Upper lobe of left lung (tissue), 6 donors: ENCODE results near the gene ADGRV1. TPM values are rescaled to one million over a fixed set of nuclear protein-coding genes. Genes with fewer than 3 reads are reported as not detected.

Source experiments
- ATAC-seq, 2 donors: fragments of 200-7000 bp; cut with Tn5 transposase; one replicate each; pipeline ENCODE4 v1.9.1; 2022; ENCODE audit warnings: mild to moderate bottlenecking in 2 of 2, moderate library complexity in 2 of 2; ENCODE audit not compliant: low FRiP score in 2 of 2
- DNase-seq, 2 donors: peaks; one replicate each; pipeline ENCODE4 v3.0.0-alpha.2; 2019 to 2020
- H3K27ac ChIP-seq, 4 donors: fragments of 200-600 bp; sonication (generic); one replicate each; pipeline ENCODE4 v1.5.1; 2016 to 2019
- H3K27me3 ChIP-seq, 4 donors: fragments of 200-600 bp; sonication (generic); one replicate each; pipeline ENCODE4 v1.5.1; 2017 to 2019
- H3K36me3 ChIP-seq, 4 donors: fragments of 200-600 bp; sonication (generic); one replicate each; pipeline ENCODE4 v1.5.1; 2016 to 2019
- H3K4me1 ChIP-seq, 4 donors: fragments of 200-600 bp; sonication (generic); one replicate each; pipeline ENCODE4 v1.5.1; 2018 to 2019
- H3K4me3 ChIP-seq, 4 donors: fragments of 200-600 bp; sonication (generic); one replicate each; pipeline ENCODE4 v1.5.1; 2017 to 2019; ENCODE audit warnings: mild to moderate bottlenecking in 2 of 4, moderate library complexity in 1 of 4
- H3K9me3 ChIP-seq, 4 donors: fragments of 200-600 bp; sonication (generic); one replicate each; pipeline ENCODE4 v1.5.1; 2018 to 2019
- CTCF ChIP-seq, 6 experiments: fragments of 450-650 bp in 4 of 6; fragments of 200-600 bp in 2 of 6; sonication (generic) in 2 of 6; IDR thresholded peaks; one replicate each; pipeline ENCODE4 v1.5.1; 2016 to 2019; ENCODE audit warnings: antibody characterized with exemption in 6 of 6
- EP300 ChIP-seq, 4 donors: sonication (generic); formaldehyde crosslinking; IDR thresholded peaks; one replicate each; pipeline ENCODE4 v1.5.1; 2017; ENCODE audit warnings: antibody characterized with exemption in 4 of 4, control low read depth in 2 of 4
- POLR2A ChIP-seq, 4 donors: fragments of 450-650 bp; IDR thresholded peaks; one replicate each; pipeline ENCODE4 v1.5.1; 2016 to 2017; ENCODE audit warnings: antibody characterized with exemption in 4 of 4, mild to moderate bottlenecking in 2 of 4
- POLR2AphosphoS5 ChIP-seq, 2 donors: sonication (generic); formaldehyde crosslinking; IDR thresholded peaks; one replicate each; pipeline ENCODE4 v1.5.1; 2017; ENCODE audit warnings: antibody characterized with exemption in 2 of 2
- WGBS, 2 donors: methylation state at CpG; one replicate each; pipeline ENCODE4 v1.1.5; 2017 to 2018; 5-methylcytosine and 5-hydroxymethylcytosine counted together
- total RNA-seq, 6 donors: library from RNA; depleted of rRNA in 4 of 6; stranded (reverse); fragments of >200 nt in 4 of 6; gene quantifications; one replicate each; pipeline versions ENCODE4 v1.1.0 to v1.2.1, GENCODE V29; 2016 to 2021
- donor health status: DM: no; HTN: no; CAD: no; lungs with moderate emphysema.
- donor health status: DM: no; HTN: yes; CAD: no; lungs with severe emphysema.

ADGRV1 gene
- total RNA-seq, 6 donors from 2014 or later = 22.3 to 129 (median 60.4) TPM

GRCh38 chr5:90563108-90563507 lies 4.5 kb downstream of the ADGRV1 start:
- TF ChIP-seq POLR2AphosphoS5 (IDR thresholded peaks at IDR 0.05) (no peak), EP300 (IDR thresholded peaks at IDR 0.05) (no peak), CTCF (IDR thresholded peaks at IDR 0.05) (no peak), POLR2A (IDR thresholded peaks at IDR 0.05) (no peak)
- H3K27ac ChIP-seq = no peak overlapping the region
- 35 to 44% methylated on average over 1 of the region's 1 CpG for WGBS, 2 donors

DNA sequence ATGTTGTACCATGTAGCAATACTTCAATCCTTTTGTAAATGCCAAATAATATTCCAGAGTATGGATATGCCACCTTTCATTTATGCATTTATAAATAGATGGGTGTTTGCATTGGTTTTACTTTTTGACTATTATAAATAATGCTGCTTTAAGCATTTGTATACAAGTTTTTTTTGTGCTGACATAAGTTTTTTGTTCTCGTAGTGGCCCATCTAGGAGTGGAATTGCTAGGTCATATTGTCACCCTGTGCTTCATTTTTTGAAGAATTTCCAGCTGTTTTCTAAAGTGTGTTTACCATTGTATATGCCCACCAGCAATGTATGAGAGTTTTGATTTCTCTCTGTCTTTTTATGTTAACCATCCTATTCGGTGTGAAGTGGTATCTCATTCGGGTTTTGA lies 6.9 kb downstream of the ADGRV1 start:
- H3K4me1 ChIP-seq = peaks cover 0 to 7% (median 3%) of the 10 kb centered on the region in 4 donors
- H3K36me3 ChIP-seq = no peaks in the 10 kb centered on the region
- no peak overlapping the region for H3K27ac ChIP-seq
- H3K4me3 ChIP-seq = no peak overlapping the region
- WGBS, 2 donors = 90 to 92% methylated on average over 3 of the region's 3 CpGs
- DNase-seq (no peak), ATAC-seq (no peak)
- no peaks in the 10 kb centered on the region for H3K27me3 ChIP-seq
- no peaks in the 10 kb centered on the region for H3K9me3 ChIP-seq
- TF ChIP-seq CTCF (IDR thresholded peaks at IDR 0.05) (no peak), EP300 (IDR thresholded peaks at IDR 0.05) (no peak), POLR2AphosphoS5 (IDR thresholded peaks at IDR 0.05) (no peak), POLR2A (IDR thresholded peaks at IDR 0.05) (no peak)

More at GRCh38 chr5:90563108-90563507, 4.5 kb downstream of the ADGRV1 start:
- H3K9me3 ChIP-seq = no peaks in the 10 kb centered on the region
- H3K4me3 ChIP-seq = no peak overlapping the region
- peaks cover 0 to 10% (median 4%) of the 10 kb centered on the region in 4 donors for H3K27me3 ChIP-seq
- DNase-seq (no peak), ATAC-seq (no peak)
- peaks cover 6 to 17% (median 13%) of the 10 kb centered on the region in 4 donors for H3K4me1 ChIP-seq
- H3K36me3 ChIP-seq = no peaks in the 10 kb centered on the region

DNA sequence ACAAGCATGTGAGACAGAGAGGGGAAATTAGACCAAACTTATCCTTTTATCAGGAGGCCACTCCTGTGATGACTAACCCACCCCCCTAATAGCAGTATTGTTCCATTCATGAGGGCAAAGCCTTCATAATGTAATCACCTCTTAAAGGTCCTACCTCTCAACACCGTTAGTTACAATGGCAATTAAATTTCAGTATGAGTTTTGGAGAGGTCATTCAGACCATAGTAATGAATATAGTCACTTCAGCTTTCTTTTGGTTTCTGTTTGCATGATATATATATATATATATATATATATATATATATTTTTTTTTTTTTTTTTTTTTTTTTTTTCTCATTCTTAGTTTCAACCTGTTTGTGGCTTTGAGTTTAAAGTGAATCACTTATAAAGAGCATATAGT lies 10.5 kb downstream of the ADGRV1 start:
- Histone ChIP-seq H3K27me3 (no peaks in the 10 kb centered on the region), H3K4me1 (no peaks in the 10 kb centered on the region), H3K27ac (no peak overlapping the region), H3K9me3 (no peaks in the 10 kb centered on the region), H3K4me3 (no peak overlapping the region), H3K36me3 (no peaks in the 10 kb centered on the region)
- ATAC-seq = no peak
- no peak for TF ChIP-seq EP300 (IDR thresholded peaks at IDR 0.05)
- TF ChIP-seq CTCF (IDR thresholded peaks at IDR 0.05) = no peak
- no peak for TF ChIP-seq POLR2AphosphoS5 (IDR thresholded peaks at IDR 0.05)
- no peak for TF ChIP-seq POLR2A (IDR thresholded peaks at IDR 0.05)
- 75 to 86% methylated on average over 1 of the region's 1 CpG for WGBS, 2 donors
- DNase-seq = no peak

DNA sequence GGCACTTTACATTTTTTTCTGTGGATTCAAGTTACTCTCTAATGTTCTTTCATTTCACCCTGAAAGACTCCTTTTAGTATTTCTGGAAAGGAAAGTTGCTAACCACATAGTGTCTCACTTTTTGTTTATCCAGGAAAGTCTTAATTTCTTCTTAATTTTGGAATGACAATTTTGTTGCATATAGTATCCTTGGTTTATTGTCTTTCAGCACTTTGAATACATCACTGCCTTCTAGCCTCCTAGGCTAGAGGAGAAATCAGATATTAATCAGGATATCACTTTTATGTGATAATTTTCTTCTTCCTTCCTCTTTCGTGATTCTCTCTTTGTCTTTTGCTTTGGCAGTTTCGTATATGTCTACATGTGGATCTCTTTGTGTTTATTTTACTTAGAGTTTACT lies 11.4 kb downstream of the ADGRV1 start:
- Histone ChIP-seq H3K4me3 (no peak overlapping the region), H3K36me3 (no peaks in the 10 kb centered on the region), H3K4me1 (no peaks in the 10 kb centered on the region), H3K27ac (no peak overlapping the region), H3K27me3 (no peaks in the 10 kb centered on the region), H3K9me3 (no peaks in the 10 kb centered on the region)
- WGBS, 2 donors = 59 to 81% methylated on average over 2 of the region's 2 CpGs
- ATAC-seq = no peak
- DNase-seq = no peak
- TF ChIP-seq EP300 (IDR thresholded peaks at IDR 0.05) (no peak), POLR2AphosphoS5 (IDR thresholded peaks at IDR 0.05) (no peak), POLR2A (IDR thresholded peaks at IDR 0.05) (no peak), CTCF (IDR thresholded peaks at IDR 0.05) (no peak)

GRCh38 chr5:90571147-90571773 lies 12.7 kb downstream of the ADGRV1 start:
- Histone ChIP-seq H3K27me3 (no peaks in the 10 kb centered on the region), H3K4me3 (no peak overlapping the region), H3K4me1 (no peaks in the 10 kb centered on the region), H3K36me3 (no peaks in the 10 kb centered on the region), H3K9me3 (no peaks in the 10 kb centered on the region), H3K27ac (no peak overlapping the region)
- WGBS, 2 donors = 64 to 82% methylated on average over 1 of the region's 1 CpG
- ATAC-seq (no peak), DNase-seq (no peak)
- no peak for TF ChIP-seq EP300 (IDR thresholded peaks at IDR 0.05)
- no peak for TF ChIP-seq CTCF (IDR thresholded peaks at IDR 0.05)
- TF ChIP-seq POLR2A (IDR thresholded peaks at IDR 0.05) = no peak
- no peak for TF ChIP-seq POLR2AphosphoS5 (IDR thresholded peaks at IDR 0.05)
